Stimulated activated CD4-positive, alpha-beta T cell treated with anti-CD3 and anti-CD28 coated beads, Interleukin-1b, Interleukin-23, amount 100 ng/mL, for 1 hour (primary cell): Measurements from ENCODE around the gene DCTN5.
"Not testable (repeated sequence)": the region's sequence is repeated elsewhere in the genome, so short reads cannot be mapped to it uniquely, and the experiment has no call there.

Source experiments
- DNase-seq, 2 donors: peaks; one replicate each; pipeline ENCODE4 v3.0.0-alpha.2; 2020; ENCODE audit warnings: low read depth in 2 of 2

Gene DCTN5

DNA sequence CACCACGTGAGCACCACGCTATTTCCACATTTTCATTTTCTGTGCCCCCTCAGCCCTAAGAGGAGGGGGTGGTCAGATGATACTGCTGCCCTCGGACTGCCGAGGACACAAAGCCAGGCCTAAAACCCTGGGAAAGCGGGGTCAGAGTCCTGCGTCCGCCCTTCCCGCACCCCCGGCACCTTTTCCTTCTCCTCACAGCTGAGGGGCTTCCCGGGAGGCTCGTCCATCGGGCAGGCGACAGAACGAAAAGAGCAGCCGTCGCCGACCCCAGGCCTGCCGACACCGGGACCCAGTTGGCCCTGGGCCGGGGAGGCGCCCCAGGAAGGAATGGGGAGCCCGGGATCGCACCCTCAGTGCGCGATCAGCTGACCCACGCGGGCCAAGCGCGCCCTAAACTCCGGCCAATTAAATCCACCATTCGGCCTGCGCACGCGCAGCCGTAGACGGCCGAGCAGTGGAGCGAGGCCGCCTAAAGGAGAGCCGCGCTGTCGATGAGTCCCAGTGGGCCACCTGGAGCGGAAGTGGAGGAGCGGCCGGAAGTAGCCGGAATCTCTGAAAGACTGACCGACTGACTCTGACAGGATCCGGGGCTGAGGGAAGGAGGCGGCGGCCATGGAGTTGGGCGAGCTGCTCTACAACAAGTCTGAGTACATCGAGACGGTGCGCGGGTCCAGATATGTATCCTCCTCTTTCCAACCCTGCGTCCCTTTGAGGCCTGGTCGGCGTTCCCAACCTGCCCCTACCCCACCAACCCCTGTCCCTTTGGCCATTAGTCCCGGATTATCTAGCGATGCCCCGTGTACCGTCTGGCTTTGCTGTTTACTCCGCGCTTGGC is at the start of gene DCTN5, which contains the start of gene PALB2:
DCTN5 (plus strand) TSS at position 536 of the 835 bp plus-strand sequence; CDS start at position 613, 77 bp downstream.
PALB2 (minus strand) TSS at position 380 of the 835 bp plus-strand sequence; CDS start at position 227, 153 bp downstream.
- peak; percentile 50 to 61 for DNase-seq

DNA sequence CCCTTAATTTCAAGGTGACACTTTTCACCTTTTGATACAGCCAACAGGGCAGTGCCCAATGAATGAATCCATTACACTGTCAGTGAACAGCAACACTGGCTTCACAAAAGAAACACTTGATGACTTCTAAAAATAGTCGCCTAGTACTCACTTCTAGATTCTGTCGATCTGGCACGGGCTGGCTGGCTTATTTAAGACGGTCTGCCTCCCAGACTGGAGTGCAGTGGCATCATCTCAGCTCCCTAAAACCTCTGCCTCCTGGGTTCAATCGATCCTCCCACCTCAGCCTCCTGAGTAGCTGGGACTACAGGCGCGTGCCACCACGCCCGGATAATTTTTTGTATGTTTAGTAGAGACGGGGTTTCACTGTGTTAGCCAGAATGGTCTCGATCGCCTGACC is 47.1 kb upstream of the DCTN5 start:
- DNase-seq, result no peak

GRCh38 chr16:23595246-23595950 is 45.9 kb upstream of the DCTN5 start:
- DNase-seq, result no peak

DNA sequence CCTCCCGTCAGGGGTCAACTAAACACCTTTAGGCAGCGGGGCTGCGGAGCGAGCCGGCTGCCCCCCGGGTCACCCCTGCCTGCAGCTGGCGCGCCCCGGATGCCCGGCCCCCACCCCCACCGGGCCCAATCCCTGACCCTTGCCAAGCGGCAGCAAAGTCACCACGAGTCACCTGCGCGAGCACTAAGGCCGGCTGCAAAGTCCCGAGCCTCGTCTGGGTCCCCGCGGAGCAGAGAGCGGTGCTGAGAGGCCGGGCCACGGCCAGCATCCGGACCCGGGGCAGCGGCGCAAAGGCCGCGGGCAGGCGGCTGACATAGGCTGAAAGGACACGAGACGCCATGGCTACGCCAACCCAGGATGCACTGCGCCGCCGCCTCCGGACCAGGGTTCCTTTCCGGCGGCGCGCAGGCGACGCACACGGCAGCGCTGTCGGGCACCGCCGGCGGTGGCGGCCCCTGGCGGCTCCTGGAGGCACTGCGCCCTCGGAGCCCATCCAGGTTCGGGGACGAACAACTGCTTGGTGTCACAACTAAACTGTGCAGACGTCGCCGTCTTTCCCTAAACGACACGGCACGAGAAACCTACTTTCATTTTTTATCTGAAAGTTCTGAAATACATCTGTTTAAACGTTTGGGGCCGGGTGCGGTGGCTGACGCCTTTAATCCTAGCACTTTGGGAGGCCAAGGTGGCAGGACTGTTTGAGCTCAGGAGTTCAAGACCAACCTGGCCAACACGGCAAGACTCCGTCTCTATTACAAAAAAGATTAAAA is 45.1 kb upstream of the DCTN5 start, which contains the start of gene NDUFAB1:
NDUFAB1 (minus strand) TSS at position 366 of the 770 bp plus-strand sequence; CDS start at position 340, 26 bp downstream.
- DNase-seq, result peak; percentile 77 to 89

DNA sequence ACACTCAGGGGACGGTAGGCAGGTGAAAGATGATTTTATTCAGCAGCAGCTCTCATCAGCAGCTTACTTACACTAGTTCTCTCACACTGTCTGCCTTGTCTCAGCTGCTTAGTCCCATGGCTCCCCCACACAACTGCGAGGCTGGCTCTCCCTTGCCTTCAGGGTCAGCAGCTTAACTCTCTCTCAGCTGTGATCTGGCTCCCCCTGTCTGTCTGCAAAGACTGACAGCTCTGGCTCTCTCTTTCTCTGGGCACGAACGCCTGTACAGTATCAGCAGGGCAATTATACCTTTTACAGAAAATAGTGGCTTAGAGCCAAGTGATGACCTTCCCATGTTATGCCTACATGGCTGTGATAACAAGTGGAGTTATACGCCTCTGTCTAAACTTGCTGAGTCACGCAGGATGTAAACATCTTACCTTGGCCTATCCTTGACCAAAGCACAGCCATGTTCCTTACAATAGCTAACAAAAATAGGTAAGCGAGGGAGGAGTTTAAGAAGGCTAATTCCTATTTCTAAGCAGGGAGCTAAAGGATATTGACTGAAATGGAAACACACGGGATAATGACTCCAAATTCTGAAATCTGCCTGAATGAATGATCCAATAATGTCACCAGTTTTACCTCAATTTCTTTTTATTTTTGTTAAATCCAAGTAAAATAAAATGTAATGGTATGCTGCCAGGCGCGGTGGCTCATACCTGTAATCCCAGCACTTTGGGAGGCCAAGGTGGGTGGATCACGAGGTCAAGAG is 44.1 kb upstream of the DCTN5 start:
- no peak for DNase-seq

- no peak for DNase-seq
Measured at GRCh38 chr16:23607726-23608125, 33.5 kb upstream of the DCTN5 start.

DNA sequence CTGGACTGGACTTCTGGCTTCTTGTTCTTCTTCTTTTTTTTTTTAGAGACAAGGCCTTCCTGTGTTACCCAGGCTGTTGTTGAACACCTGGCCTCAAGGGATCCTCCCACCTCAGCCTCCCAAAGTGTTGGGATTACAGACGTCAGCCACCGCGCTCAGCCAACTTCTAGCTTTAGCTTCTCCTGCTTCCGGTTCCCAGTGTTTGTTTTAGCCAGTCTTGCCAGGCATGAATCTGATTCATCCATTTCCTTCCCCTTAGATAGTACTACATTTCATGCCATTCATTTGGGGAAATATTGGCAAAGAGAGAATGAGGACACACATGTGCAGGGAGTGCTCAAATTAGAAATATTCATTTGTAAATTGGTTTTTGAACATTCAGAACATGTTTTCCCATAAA is 33.1 kb upstream of the DCTN5 start:
- no peak for DNase-seq

DNA sequence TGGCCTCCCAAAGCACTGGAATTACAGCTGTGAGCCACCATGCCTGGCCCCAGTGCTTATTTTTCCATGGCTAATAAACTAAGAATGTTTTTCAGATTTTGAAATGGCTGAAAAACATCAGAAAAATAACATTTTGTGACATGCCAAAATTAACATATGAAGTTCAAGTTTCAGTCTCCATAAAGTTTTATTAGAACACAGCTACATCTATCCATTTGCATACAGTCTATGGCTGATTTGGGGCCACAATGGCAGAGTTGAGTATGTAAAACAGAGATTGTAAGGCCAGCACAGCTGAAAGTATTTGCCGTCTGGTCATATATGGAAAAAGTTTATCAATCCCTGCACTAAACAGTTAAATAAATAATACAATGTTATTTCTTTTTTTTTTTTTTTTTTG is 31.3 kb upstream of the DCTN5 start:
- DNase-seq, result no peak

- DNase-seq, result not testable (repeated sequence)
Measured at GRCh38 chr16:23610905-23611304, 30.4 kb upstream of the DCTN5 start.

DNA sequence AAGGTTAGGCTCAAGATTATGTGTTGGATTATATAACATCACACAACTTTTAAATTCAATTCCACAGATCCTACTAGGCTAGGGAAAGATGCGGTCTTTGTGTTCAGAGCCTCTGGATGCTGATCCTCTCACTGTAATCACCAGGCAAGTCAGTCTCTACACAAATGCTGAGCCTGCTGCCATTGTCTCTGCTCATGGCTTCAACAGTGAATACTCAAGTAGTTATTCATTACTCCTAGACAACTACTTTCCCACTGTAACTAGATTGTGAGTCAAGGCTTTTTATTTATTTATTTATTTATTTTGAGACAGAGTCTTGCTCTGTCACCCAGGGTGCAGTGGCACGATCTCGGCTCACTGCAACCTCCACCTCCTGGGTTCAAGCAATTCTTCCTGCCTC is 29.3 kb upstream of the DCTN5 start:
- no peak for DNase-seq

DNA sequence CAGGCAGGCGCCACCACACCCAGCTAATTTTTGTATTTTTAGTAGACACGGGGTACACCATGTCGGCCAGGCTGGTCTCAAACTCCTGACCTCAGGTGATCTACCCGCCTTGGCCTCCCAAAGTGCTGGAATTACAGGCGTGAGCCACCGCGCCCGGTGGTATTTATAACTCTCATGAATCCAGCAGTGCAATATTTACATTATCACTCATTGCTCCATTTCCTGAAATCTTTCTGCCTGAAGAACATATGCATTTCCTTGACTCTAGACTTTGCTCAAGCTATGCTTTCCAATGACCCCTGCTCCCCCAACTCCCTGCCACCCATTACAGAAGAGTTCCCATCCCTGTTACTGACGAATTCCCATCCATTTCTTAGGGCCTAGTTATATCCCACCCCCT is 25.5 kb upstream of the DCTN5 start:
- DNase-seq, result no peak

GRCh38 chr16:23624092-23624491 is 17.2 kb upstream of the DCTN5 start:
- no peak for DNase-seq

DNA sequence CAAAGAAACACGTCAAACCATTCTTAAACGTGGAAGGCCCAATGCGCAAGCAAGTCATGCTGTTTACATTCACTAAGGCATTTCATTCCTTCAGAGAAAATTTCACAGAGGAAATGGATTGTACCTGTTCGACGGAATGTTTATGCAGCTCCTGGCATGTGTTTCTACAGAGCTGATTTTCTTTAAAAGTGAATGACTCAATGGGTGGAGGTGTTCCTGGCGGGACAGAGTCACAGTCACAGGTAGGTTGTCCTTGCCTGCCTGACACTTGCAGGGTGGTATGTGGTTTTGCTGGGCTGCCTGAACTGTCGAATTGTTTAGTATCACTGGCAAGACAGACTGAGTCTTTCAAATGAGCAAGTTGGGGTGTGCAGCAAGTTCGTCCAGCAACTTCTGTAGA is 11.8 kb upstream of the DCTN5 start:
- DNase-seq, result no peak

DNA sequence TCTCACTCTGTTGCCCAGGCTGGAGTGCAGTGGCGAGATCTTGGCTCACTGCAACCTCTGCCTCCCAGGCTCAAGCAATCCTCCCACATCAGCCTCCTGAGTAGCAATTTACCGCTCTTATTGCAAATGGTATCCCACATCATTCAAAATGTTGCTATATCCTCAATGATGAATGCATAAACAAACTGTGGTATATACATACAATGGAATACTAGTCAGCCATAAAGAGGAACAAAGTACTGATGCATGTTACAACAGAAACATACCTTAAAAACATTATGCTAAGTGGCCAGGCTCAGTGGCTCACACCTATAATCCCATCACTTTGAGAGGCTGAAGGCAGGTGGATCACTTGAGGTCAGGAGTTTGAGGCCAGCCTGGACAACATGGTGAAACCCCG is 9.4 kb upstream of the DCTN5 start:
- not testable (repeated sequence) for DNase-seq

- DNase-seq, result no peak
Measured at GRCh38 chr16:23634461-23635036, 6.7 kb upstream of the DCTN5 start.

- no peak for DNase-seq
Measured at GRCh38 chr16:23635958-23636357, 5.3 kb upstream of the DCTN5 start.

GRCh38 chr16:23640615-23640930 is 693 bp upstream of the DCTN5 start:
- DNase-seq, result no peak

- DNase-seq, result no peak
Measured at GRCh38 chr16:23642246-23642774, 1.0 kb downstream of the DCTN5 start.

DNA sequence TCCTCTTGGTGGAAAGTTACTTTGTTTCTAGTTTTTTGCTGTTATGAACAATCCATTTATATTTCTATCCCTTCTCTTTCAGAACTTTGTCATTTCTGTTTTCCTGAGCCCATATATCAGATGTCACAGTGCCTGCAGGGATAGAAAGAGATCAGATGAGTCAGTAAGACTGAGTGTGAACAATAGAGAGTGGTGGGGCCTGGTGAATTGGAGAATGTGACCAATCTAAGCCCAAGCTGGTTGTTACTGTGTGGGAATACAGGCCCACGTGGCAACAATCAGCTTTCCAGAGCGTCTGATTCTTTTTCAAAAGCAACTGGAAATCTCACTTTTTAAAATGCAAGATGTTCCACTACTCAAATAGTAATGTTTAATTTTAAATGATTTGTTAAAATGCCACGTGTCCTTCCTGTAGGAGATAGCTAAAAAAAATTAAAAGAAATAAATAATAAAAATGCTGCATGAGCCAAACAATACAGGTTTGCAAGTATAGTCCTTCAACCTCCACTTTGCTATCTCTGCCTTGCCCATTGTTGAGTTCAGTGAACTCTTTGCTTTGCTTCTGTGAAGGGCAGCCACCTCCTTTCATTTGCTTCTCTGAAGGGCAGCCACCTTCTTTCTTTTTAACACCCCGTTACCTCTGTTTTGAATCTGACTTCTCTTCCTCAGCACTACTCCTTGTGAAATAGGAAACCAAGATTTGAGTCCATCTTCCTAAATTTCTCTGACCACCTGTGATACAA is 9.6 kb downstream of the DCTN5 start:
- DNase-seq, result no peak

DNA sequence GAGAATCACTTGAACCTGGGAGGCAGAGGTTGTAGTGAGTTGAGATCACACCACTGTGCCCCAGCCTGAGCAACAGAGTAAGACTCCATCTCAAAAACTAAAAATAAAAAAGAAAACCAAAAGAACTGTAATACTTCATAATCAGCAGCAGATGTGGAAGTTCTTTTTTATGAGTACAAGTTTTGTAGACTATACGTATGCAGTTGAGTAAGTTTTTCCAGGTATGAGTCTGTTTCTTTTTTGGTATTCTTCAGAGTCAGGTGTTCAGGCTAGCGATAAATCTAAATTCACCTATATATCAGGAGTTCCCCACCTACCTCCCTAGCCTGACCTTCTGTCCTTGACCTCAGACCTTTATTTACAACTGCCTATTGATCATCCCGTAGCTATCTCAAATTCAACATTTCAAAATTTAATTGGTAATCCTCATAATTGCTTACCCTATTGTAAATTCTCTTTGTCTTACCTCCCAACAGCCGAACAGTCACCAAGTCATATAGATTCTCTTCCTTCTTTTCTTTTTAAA is 10.7 kb downstream of the DCTN5 start:
- no peak for DNase-seq
